ENCODE results near the gene FANCL.

The FANCL gene

GRCh38 chr2:58138396-58139030, 102.6 kb downstream of the FANCL start:
- no peak overlapping the region for H3K4me3 ChIP-seq (ENCODE audit: low read depth, low read length)
- no peak for DNase-seq (ENCODE audit: low read depth)
- TF ChIP-seq MAX (IDR thresholded peaks at IDR 0.05; ENCODE audit: low read depth, low read length) (no peak), POLR2A (IDR thresholded peaks at IDR 0.05; ENCODE audit: extremely low read depth, insufficient read length) (no peak), CTCF (IDR thresholded peaks at IDR 0.05; ENCODE audit: low read depth, low read length) (no peak), MYC (IDR thresholded peaks at IDR 0.05; ENCODE audit: low read depth, low read length) (no peak)

- TF ChIP-seq MAX (IDR thresholded peaks at IDR 0.05; ENCODE audit: low read depth, low read length): no peak
- no peak for TF ChIP-seq CTCF (IDR thresholded peaks at IDR 0.05; ENCODE audit: low read depth, low read length)
- TF ChIP-seq POLR2A (IDR thresholded peaks at IDR 0.05; ENCODE audit: extremely low read depth, insufficient read length): no peak
- TF ChIP-seq MYC (IDR thresholded peaks at IDR 0.05; ENCODE audit: low read depth, low read length): no peak
- no peak for DNase-seq (ENCODE audit: low read depth)
- no peak overlapping the region for H3K4me3 ChIP-seq (ENCODE audit: low read depth, low read length)
Measured at GRCh38 chr2:58137856-58138255, 103.3 kb downstream of the FANCL start.

GRCh38 chr2:58137221-58137620, 103.9 kb downstream of the FANCL start:
- no peak for DNase-seq (ENCODE audit: low read depth)
- TF ChIP-seq CTCF (IDR thresholded peaks at IDR 0.05; ENCODE audit: low read depth, low read length) (no peak), MAX (IDR thresholded peaks at IDR 0.05; ENCODE audit: low read depth, low read length) (no peak), MYC (IDR thresholded peaks at IDR 0.05; ENCODE audit: low read depth, low read length) (no peak), POLR2A (IDR thresholded peaks at IDR 0.05; ENCODE audit: extremely low read depth, insufficient read length) (no peak)

GRCh38 chr2:58135861-58136260, 105.3 kb downstream of the FANCL start:
- no peak for DNase-seq (ENCODE audit: low read depth)
- no peak overlapping the region for H3K4me3 ChIP-seq (ENCODE audit: low read depth, low read length)
- no peak for TF ChIP-seq MAX (IDR thresholded peaks at IDR 0.05; ENCODE audit: low read depth, low read length)
- no peak for TF ChIP-seq POLR2A (IDR thresholded peaks at IDR 0.05; ENCODE audit: extremely low read depth, insufficient read length)
- no peak for TF ChIP-seq MYC (IDR thresholded peaks at IDR 0.05; ENCODE audit: low read depth, low read length)
- no peak for TF ChIP-seq CTCF (IDR thresholded peaks at IDR 0.05; ENCODE audit: low read depth, low read length)

More at GRCh38 chr2:58137221-58137620, 103.9 kb downstream of the FANCL start:
- no peak overlapping the region for H3K4me3 ChIP-seq (ENCODE audit: low read depth, low read length)

GRCh38 chr2:58133395-58133794, 107.7 kb downstream of the FANCL start:
- TF ChIP-seq POLR2A (IDR thresholded peaks at IDR 0.05; ENCODE audit: extremely low read depth, insufficient read length): no peak
- H3K4me3 ChIP-seq (ENCODE audit: low read depth, low read length): no peak overlapping the region
- DNase-seq (ENCODE audit: low read depth): no peak

- TF ChIP-seq MAX (IDR thresholded peaks at IDR 0.05; ENCODE audit: low read depth, low read length): no peak
- TF ChIP-seq MYC (IDR thresholded peaks at IDR 0.05; ENCODE audit: low read depth, low read length): no peak
- no peak for TF ChIP-seq POLR2A (IDR thresholded peaks at IDR 0.05; ENCODE audit: extremely low read depth, insufficient read length)
- TF ChIP-seq CTCF (IDR thresholded peaks at IDR 0.05; ENCODE audit: low read depth, low read length): no peak
- peak; percentile 13 for DNase-seq (ENCODE audit: low read depth)
- no peak overlapping the region for H3K4me3 ChIP-seq (ENCODE audit: low read depth, low read length)
Measured at GRCh38 chr2:58131191-58132011, 109.7 kb downstream of the FANCL start.
